NCI-H128 (cell line): ENCODE measurements around the gene INO80B.
"Not testable (repeated sequence)": the region's sequence is repeated elsewhere in the genome, so short reads cannot be mapped to it uniquely, and the experiment has no call there.

ENCODE experiments used
- DNase-seq: peaks from one replicate; lab custom pipeline; 2025; ENCODE audit not compliant: unreplicated experiment; lab: John Stamatoyannopoulos, UW

Gene INO80B

DNA sequence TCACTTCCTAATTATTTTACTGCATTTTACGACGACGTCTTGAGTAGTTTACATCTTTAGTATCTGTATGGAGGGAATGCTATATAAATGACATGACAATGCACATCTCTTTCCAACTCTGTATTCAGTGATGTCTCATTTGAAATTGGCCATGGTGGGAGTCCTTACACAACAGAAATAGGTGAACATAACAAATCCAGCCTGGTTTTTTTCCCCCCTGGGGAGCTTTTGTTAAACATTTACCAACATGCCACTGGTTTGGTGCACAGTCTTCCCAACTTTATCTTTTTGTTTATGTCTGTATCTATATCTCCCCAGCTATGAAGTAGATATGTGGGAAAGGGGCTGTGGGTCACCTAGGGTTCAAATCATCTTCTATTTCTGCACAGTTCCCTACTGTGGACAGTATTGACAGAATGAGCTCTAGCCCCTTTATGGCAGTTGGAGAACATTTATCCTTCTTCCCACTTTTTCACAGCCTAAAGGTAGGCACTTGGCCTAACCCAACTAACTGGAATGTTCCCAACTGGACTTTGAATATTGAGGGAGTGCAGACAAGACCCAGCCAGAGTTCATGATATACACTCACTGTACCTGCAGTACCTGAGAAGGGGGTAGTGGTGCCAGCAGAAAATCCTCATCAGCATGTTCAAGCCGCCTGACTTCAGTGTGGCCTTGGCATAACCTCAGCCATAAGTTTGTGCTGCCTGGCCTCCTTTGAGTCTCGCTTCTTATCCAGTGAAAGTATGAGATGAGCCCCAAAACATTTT is 7.5 kb upstream of the INO80B start:
- no peak for DNase-seq

DNA sequence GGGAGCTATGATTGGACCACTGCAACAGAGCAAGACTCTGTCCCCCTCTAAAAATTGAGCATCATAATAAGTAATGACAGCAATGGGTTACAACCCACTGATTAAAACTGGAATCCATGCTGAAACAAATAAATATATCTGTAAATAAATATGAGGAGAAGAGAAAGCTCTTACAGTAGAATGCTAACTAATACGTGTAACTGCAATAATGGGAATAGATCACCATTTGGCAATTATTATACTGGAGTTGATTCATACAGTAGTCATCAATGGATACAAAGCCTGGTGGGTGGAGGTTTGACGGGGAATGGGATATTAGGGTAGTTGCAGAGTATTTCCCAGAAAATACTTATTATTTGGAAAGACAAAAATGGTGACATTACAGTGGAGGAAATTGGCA is 6.1 kb upstream of the INO80B start:
- no peak for DNase-seq

GRCh38 chr2:74450570-74451190 is 4.2 kb upstream of the INO80B start:
- no peak for DNase-seq

DNA sequence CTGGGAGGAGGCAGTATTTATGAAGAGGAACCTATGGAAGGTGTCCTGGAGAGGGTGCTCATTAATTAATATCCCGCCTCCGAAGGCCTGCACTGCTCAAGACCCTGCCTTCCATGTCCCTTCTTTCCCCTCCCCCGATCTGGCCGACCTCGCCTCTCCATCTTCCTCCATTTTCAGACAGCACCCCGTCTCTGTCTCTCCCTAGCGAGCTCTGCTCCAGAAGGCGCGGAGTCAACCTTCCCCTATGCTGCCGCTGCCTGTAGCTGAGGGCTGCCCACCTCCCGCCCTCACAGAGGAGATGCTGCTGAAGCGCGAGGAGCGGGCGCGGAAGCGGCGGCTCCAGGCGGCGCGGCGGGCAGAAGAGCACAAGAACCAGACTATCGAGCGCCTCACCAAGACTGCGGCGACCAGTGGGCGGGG is 2.3 kb downstream of the INO80B start:
- DNase-seq = peak; percentile 66

- DNase-seq = peak; percentile 66
Measured at GRCh38 chr2:74457549-74458131, 2.8 kb downstream of the INO80B start.

DNA sequence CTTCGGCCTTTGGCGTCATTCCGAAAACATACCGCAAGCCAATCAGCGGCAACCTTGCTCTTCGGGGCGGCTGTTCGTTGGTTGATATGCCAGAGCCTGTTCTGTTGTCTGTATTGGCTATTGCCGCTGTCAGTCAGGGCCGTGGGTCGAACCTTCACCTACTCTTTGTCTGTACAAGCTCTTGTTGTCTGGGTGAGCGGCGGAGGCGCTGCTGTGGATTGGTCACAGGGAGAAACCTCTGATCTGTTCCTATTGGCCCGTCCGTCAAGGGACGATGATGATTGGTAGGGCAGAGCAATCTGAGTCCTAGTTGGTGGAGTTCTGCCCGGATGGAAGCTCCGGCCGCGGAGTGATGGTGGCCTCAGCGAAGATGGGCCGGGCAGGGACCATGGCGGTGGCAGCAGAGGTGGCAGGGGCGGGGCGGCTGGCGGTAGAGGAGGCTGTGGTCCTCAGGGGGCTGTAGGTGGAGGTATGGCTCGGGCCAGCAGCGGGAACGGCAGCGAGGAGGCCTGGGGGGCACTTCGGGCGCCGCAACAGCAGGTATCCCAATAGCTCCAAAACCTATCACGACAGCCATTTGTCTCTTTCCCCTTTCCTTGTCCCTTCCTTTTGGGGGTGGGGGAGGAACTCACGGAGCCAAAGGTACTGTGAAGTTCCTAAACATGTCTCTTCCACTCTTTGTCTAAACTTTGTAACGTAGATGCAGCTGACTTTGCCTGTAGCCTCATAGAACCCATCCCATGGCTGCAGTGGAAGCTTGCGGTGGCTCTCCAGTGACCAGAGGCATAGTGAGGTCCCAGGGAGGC is 3.4 kb downstream of the INO80B start, which contains the start of gene WBP1:
Gene WBP1 (plus strand): TSS at position 307 of the 806 bp plus-strand sequence. CDS start 165 bp downstream, at position 472.
- peak; percentile 98 for DNase-seq

DNA sequence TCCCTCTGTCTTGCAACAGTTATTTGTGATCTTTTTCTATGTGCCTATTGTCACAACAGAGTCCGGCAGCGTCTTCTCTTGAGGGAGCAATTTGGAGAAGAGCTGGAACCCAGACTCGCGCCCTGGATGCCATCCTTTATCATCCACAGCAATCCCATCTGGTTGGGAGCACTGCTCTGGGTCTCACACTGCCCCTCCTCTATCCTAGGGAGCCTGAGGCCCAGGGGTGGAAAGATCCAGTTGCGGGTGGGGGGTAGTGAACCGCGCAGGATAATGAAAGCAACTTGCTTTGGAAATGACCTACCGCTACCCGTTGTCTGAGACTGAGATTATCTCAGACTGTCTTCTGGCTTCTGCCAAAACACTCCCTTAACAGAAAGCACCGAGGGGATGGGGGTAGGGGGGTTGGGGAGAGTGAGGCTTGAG is 4.1 kb downstream of the INO80B start:
- DNase-seq = no peak

- DNase-seq = not testable (repeated sequence)
Measured at GRCh38 chr2:74459503-74460118, 4.7 kb downstream of the INO80B start.

GRCh38 chr2:74460187-74460586 is 5.3 kb downstream of the INO80B start:
- DNase-seq = not testable (repeated sequence)

- no peak for DNase-seq
Measured at GRCh38 chr2:74461187-74462053, 6.5 kb downstream of the INO80B start.

DNA sequence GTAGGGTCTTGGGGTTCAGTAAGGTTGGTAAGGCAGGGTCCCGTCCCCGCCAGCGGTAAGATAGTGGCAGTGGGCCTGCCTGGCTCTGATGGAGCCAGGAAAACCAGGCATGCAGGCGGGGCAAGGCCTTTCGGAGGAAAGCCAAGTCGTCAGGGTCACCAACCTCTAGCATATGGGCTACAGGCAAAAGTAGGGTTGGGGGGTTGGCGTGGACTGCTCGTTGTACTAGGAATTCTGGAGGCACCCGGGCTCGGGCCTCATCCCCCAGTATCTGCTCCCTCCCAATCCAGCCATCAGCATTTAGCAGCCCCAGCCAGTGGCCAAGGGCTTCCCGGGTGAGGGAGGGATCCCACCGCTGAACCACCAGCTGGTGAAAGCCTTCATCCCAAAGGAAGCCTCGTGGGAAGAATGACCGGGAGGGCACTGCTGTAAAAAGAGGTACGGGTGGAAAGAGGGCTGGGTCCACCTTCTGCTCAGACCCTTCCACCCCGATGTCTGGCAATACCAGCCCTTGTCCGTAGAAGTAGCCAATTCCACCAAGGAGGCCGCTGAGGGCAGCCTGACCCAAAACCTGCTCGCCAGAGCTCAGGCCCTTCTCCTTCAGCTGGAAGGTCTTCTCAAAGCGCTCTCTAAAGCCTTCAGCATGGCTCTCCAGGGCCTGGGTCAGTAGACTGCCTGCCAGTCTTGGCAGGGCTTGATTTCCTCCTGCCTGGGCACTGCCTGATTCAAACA is 7.3 kb downstream of the INO80B start:
- no peak for DNase-seq

GRCh38 chr2:74462786-74463105 is 7.9 kb downstream of the INO80B start:
- DNase-seq = no peak

- DNase-seq = no peak
Measured at GRCh38 chr2:74464406-74464805, 9.5 kb downstream of the INO80B start.

DNA sequence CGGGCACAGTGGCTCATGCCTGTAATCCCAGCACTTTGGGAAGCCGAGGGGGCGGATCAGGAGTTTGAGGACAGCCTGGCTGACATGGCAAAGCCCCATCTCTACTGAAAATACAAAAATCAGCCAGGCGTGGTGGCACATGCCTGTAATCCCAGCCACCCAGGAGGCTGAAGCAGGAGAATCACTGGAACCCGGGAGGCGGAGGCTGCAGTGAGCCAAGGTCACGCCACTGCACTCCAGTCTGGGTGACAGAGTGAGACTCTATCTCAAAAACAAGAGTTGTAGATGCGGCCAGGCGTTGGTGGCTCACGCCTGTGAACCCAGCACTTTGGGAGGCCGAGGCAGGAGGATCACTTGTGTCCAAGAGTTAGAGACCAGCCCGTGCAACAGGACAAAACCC is 15.9 kb downstream of the INO80B start:
- DNase-seq = not testable (repeated sequence)

DNA sequence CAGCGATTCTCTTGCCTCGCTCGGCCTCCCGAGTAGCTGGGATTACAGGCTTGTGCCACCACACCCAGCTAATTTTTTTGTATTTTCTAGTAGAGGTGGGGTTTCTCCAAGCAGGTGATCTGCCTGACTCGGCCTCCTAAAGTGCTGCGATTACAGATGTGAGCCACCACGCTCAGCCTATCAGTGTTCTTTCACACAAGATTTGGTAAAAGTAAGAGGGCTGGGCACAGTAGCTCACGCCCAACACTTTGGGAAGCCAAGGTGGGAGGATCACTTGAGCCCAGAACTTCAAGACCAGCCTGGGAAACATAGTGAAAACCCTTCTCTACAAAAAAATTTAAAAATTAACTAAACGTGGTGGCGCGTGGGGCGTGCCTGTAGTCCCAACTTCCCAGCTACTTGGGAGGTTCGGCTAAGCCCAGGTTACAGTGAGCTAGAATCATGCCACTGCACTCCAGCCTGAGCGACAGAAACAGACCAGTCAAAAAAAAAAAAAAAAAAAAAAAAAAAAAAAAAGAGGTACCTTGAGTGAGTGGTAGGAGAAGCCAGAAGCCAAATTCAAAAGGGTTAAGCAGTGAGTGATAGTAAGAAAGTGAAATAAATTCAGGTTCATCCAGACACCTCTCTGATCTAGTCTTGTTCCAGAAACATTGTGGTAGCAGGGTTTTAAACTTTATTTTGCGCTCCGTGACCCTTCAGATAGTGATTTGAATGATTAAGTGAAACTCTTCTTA is 16.6 kb downstream of the INO80B start:
- no peak for DNase-seq

DNA sequence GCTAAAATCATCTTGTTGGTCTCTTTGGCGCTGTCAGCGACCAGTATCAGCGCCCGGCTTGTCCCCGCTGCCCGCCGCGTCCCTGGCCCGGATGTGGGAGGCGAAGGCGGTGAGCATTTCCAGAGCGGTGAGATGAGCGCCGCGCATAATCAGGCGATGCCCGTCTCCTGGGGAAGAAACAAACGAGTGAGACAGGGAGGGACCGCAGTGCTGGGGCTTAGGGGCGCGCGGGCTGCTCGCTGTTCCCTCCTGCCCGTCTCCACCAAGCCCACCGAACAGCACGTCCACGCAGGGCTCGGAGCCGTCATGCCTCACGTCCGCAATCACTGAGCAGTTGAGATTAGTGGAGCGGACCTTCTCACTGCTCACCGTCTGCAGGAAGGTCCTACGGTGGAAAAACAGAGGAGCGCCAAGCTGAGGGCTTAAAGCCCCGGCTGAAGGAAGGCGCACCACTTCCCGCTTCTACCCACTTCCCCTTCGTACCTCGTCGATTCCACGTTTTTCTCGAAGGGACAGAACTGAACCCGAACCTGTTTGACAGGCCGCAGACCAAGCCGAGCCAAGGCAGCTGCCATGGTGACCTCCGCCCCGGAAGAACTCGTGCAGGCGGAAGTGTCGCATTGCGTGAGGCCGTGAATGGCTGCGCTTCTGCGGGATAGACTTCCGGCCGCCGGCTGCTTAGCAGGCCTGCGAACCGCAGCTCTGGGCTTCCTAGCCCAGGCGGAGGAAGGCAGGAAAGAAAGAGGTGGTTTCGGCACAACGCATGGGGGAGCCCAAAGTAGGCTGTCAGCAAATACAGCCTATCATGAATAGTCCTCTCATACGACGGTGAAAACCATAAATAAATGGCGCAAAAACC is 17.4 kb downstream of the INO80B start, which contains the start of gene MRPL53:
Gene MRPL53 (minus strand): TSS at position 595 of the 859 bp plus-strand sequence. CDS start 20 bp downstream, at position 575.
- DNase-seq = peak; percentile 84

DNA sequence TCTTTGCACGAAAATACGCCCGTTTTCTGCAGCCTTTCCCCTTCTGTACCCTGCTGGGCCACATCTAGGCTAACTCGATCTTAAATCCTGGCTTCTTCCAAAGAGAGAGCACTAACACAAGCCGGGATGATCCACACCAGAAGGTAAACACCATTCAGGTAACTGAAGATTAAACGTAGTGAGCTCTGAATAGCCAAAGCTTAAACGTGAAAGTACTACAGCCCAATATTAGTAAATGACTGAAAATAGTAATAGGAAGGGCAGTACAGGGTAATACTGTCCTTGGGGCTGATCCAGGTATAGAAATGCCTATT is 18.0 kb downstream of the INO80B start:
- no peak for DNase-seq

GRCh38 chr2:74474481-74474880 is 19.6 kb downstream of the INO80B start:
- DNase-seq = no peak
